Activated CD4-positive, alpha-beta T cell treated with anti-CD3 and anti-CD28 coated beads for 1 hour (primary cell): ENCODE measurements around the gene HOXA3.

ENCODE experiments used
- DNase-seq: peaks from one replicate; pipeline ENCODE4 v3.0.0-alpha.2; 2020

HOXA3 gene

DNA sequence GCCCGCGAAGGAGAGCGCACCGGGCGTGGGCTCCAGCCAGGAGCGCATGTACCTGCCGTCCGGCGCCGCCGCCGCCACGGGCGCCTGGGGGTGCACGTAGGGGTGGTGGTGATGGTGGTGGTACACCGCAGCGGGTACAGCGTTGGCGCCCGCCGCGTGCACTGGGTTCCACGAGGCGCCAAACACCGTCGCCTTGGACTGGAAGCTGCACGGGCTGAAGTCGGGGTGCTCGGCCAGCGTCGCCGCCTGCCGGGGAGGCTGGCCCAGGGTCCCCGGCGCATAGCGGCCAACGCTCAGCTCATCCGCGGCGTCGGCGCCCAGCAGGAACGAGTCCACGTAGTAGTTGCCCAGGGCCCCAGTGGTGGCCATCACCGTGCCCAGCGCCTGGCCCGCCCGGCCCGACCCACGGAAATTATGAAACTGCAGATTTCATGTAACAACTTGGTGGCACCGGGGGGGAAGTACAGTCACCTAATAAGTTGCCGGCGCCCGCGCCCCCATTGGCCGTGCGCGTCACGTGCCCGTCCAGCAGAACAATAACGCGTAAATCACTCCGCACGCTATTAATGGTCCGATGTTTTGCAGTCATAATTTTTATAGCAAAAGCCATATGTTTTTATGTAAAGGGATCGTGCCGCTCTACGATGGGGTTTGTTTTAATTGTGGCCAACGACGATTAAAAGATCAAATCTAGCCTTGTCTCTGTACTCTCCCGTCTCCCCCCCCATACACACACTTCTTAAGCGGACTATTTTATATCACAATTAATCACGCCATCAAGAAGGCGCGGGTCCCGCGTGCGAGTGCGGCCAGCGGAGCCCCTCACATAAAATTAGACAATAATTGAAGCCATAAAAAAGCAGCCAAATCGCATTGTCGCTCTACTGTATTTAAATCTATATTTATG lies 13.0 kb upstream of the HOXA3 start, which contains the start of gene HOXA9:
Gene HOXA9 (minus strand): TSS at position 449 of the 907 bp plus-strand sequence. CDS start 80 bp downstream, at position 369.
- no peak for DNase-seq

GRCh38 chr7:27164367-27165088 lies 12.1 kb upstream of the HOXA3 start:
- DNase-seq = no peak

GRCh38 chr7:27164045-27164366 lies 11.6 kb upstream of the HOXA3 start:
- DNase-seq = no peak

DNA sequence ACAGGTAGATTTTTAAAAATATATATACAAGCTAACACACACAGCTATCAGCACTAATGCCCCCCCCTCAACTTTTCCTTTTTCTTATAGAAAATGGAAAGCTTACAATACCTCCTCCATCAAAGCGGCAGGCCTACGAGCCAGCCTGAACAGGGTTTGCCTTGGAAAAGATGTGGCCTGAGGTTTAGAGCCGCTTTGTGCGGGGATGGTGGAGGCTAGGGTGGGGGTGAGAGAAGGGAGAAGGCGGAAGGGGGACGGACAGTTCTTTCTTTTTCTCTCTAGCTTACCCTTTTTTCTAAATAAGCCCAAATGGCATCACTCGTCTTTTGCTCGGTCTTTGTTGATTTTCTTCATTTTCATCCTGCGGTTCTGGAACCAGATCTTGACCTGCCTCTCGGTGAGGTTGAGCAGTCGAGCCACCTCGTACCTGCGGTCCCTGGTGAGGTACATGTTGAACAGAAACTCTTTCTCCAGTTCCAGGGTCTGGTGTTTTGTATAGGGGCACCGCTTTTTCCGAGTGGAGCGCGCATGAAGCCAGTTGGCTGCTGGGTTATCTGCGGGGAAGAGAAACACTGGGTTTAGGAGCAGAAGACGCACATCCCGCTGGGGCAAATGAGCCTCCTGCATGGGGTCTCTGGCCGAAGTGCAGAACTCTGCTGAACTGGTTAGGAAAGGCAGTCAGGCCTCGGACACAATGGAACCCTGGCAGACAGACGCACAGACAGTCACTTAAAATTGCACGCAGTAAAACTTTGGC lies 11.1 kb upstream of the HOXA3 start:
- DNase-seq = no peak

DNA sequence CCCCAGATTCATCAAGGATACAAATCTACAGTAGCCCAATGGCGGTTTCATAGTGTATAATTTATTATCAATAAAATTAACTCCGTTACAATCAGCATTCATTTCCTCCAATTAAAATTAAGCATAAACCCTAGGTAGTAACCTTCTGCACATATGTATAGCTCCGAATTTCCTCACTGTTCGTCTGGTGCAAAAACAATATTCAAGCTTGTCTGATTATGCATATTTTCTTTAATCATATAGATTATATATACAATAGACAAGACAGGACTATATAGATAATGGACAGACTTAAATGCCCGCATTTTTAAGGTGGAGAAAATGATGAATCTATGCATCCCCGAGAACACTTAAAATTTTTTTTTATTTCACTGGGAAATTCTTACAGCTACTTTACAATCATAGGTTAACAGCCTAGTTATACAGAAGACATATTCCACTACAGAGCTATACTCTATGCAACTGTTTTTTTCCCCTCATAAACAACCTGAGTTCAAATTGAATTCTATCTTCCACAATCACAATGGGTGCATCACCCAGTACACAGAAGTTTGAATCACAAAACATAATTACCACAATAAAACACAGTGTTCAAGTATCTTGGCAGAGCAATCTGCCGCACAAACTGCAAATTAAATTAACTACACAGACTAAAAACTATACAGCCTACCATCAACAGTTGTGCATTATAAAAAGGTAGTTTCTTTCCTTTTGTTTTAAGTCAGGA lies 10.3 kb upstream of the HOXA3 start:
- DNase-seq = no peak

DNA sequence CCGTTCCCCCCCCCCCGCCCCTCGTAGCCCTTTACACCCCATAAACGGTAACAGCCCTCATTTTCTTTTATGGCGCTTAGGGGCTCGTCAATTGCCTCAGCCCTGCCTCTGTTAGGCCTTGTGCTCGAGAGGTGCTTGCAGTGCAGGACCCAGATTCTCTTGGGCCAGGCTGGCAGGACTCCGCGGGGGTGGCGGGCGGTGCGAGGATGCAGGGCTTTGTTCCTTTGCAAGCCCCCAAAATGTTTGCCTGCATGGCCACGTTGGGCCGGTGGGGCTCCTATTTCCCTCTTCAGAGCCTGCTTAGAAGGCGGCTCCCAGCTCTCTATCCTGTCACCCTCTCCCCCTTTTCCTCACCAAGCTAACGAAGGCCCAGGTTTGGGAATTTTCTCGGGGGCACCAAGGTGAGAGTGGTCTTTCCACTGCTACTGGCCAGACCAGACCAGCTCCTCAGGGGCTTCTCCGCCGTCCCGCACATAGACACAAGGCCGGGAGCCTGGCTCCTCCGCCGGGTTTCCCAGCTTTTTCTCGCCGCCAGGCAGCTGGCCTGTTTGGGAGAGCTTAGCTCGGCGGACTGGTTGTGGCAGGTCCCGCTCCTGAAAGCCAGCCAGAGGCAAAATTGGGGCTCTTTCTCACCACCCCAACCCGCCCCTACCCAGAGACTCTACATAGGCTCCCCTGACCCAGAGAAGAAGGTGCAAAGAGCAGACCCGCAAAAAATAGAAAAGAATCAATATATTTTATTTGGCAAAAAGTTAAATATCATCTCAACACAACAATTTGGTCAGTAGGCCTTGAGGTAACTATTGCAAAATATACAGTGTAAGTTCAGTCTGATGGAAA lies 9.6 kb upstream of the HOXA3 start:
- DNase-seq = no peak

DNA sequence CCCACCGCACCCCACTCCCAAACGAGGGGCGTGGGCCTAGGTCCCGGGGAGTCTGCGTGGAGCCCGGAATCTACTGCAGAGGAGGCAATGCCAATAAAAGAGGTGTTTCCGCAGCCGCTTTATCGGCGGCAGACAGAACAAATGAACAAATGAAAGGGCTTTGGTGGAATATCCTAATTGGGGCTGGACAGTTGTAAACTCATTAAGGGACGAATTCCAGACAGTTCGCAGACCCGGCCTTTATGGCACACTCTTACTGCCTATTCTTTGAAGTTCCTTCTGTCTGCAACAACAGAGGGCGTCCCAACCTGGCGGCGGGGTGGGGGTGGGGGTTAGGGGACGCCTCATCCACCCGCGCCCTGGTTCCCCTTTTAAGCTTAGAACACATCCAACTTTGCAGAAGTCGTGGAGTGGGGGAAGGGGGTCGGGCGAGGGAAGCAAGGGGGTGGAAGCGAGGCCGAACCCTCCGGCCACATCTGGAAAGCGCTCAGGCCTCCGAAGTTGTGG lies 8.9 kb upstream of the HOXA3 start:
- no peak for DNase-seq

- DNase-seq = peak; percentile 82
Measured at GRCh38 chr7:27160546-27161213, 8.3 kb upstream of the HOXA3 start.

DNA sequence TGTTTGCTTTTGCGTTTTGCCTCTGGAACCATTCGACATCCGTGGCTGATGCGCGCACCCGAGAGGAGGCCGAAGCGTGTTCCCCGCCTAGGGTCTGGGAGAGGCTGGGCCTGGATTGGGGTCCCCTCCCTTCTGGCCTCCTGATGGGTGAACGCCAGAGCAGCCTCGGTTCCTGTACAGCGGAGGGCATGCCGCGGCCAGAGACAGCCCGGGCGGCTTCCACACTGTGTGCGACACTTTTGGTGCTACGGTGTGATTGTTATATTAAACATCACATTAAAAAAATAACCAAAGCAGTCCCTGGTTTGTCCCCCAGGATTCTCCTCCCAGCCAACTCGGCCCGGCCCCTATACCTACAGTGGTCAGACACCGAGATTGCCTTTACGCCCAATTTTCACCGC lies 7.8 kb upstream of the HOXA3 start:
- no peak for DNase-seq

DNA sequence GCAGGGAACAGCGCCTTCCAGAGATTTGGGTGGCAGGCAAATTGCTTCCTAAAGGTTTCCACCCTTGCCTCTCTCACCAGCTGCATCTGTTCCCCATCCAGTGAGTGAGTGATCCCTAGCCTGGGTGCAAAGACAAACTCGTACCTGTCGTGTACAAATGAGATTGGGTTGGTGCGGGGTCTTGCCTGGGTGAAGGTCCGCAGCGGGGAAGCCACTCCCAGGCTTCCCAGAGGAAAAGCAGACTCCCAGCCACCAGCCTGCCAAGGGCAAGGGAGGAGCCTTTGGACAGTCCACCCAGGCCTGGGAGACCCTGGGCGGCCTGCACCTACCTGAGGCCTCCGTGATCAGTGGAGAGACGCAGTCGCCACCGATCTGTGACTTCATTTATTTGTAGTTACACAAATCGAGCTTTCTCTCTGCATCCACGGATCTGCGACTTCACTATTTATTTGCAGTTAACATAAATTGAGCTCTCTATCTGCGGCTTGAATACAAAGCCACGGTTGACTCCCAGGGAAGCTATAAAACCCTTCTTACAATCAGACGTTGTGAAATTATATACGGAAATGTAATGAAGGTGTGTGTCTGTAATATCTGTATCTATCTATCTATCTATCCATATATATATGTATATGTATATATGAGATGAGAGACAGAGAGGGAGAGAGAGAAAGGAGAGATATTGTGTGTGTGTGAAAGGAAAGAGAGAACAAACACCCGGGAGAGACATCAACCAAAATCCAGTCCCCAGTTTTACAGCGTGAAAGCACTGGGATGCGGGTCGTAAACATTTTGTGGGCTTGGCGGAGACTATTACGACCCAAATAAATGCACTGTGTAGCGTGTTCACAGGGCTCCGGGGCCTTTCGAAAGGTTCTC lies 7.1 kb upstream of the HOXA3 start:
- DNase-seq = no peak

DNA sequence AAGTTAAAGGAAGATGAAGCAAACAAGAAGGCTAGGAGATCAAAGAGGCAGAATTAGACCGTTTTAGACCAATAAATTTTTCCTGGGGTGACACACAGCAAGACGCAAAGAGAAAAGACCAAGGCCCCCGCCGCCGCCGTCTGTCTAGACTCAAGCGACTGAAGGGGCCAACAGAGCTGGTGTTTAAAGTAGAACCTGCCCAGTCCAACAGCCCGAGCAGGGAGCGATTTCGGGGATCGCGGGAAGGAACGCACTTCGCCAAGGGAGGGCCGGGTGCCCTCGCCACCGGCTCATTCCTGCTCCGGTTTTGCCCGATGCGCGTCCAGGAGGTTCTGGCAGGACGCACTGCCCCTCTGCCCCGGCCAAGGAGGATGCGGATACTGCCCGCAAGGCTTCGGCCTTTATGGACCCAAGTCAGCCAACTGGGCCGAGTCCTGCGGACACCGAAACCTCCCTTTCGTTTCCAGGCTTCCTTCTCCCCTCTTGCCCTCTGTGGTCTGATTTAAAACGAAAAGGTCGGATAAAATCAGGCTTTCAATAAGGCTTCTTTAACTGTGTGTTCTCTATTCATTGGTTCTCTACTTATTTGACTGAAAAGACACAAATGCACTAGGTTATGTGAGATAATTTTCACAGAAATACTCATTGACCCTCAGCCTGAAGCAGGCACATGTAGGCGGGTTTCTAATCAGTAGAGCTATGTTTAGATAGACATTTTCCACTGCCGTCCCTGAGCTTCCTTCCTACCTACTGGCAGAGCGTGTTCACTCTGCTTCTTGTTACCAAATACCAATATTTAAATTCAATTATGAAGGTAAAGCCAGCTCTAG lies 6.3 kb upstream of the HOXA3 start:
- no peak for DNase-seq

DNA sequence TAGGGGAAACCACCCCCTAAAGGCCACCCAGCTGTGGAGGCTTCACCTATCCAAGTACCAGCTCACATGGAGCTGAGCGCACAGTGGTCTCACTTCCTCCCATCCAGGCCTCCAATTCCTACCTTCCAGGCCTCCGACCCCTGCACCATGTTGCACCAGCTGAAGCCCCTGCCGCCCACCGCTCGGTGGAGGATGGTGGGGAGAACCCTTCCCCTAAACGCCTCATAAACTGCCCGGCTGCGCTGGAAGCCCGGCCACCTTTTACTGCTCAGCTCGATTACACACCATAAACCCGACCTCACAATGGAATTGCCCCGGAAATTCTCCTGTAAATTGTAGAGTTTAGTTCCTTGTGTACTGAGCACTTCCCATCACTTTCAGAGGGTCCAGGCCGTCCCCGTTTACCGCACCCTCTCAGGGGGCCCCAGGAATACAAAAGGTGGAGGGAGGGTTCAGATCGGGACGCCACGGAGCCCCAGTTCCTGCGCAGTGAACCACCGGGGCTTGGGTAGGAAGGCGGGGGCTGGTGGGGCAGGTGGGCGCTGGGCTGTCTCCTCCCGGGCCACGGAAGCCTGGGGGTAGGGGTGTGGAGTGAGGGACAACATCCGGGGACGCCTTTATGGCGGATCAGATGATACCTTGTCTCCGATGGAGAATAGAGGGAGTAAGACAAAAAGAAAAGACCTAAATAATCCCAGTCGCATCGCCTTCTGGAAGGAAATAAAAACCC lies 5.5 kb upstream of the HOXA3 start:
- no peak for DNase-seq

- no peak for DNase-seq
Measured at GRCh38 chr7:27156916-27157701, 4.7 kb upstream of the HOXA3 start.

DNA sequence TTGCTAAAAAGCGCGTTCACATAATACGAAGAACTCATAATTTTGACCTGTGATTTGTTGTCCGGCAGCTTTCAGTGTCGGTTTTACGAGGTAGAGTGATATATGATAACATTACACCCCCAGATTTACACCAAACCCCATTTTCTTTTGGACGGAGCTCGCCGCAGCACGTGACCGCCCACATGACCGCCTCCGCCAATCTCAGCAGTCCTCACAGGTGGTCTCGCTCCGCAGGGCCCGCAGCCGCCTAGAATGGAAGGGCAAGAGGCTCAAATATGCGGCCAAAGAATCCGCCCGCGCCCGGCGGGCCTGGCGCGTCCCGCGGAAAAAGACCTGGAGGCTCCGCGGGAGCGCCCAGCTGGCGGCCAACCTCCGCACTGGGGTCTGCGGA lies 4.1 kb upstream of the HOXA3 start, which contains the start of gene HOXA7:
Gene HOXA7 (minus strand): TSS at position 168 of the 391 bp plus-strand sequence. CDS start 130 bp downstream, at position 38.
- no peak for DNase-seq

GRCh38 chr7:27155816-27156507 lies 3.6 kb upstream of the HOXA3 start:
- no peak for DNase-seq
